Loucy (cell line): ENCODE results near the gene FAM98C.

Source experiments
- EZH2phosphoT487 ChIP-seq: fragments of 200-600 bp; IDR thresholded peaks from 2 replicates; pipeline ENCODE4 v1.6.1; 2018; ENCODE audit warnings: antibody characterized with exemption, mild to moderate bottlenecking, moderate library complexity, borderline replicate concordance
- TF ChIP-seq, protein P1 (sequence below): fragments of 200-600 bp; sonication (generic); conservative IDR thresholded peaks from 2 replicates; pipeline ENCODE4 v1.5.1; 2014; ENCODE audit warnings: mild to moderate bottlenecking, antibody characterized with exemption, low read length

DNA sequence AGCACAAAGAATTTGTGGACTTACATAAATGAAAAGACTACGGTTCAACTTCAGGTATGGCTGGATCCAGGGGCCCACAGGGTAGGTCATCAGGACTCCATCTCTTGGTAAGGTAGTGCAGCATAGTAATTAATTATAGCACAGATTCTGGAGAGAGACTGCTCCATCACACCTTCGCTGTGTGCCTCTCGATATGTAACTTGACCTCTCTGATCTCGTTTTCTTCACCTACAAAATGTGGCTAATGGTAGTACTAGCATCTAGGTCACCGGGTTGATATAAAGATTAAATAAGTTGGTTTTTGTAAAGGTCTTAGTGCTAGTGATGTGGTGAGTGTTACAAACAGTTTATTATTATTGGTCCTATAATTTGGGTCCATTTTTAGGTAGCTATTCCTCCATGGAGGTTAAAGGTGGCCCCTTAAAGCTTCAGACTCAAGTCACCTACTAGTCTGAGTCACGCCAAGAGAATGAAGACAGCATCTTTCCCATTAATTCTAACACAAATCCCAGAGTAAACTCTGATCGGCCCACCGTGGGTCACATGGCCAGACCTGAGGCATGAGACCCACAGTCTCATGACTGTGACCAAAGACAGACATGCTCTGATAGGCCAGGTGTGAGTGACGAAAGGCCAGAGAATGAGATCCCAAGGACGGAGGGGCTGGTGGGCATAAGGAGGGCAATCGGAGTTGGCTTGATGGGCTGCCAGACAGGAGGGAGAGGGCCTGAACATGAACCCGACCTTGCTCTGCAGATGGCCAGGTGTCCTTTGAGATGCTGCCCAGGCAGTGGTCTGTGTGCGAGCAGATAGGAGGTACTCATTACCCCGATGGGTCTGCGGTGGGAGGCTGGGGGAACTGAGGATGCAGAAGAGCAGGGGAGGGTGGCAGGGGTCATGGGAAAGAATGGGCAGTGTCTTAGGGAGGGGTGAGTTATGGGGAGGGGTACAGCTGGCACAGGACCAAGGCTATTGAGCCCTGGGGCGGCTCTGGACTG is 46.9 kb upstream of the FAM98C start:
- TF ChIP-seq, protein P1, sequence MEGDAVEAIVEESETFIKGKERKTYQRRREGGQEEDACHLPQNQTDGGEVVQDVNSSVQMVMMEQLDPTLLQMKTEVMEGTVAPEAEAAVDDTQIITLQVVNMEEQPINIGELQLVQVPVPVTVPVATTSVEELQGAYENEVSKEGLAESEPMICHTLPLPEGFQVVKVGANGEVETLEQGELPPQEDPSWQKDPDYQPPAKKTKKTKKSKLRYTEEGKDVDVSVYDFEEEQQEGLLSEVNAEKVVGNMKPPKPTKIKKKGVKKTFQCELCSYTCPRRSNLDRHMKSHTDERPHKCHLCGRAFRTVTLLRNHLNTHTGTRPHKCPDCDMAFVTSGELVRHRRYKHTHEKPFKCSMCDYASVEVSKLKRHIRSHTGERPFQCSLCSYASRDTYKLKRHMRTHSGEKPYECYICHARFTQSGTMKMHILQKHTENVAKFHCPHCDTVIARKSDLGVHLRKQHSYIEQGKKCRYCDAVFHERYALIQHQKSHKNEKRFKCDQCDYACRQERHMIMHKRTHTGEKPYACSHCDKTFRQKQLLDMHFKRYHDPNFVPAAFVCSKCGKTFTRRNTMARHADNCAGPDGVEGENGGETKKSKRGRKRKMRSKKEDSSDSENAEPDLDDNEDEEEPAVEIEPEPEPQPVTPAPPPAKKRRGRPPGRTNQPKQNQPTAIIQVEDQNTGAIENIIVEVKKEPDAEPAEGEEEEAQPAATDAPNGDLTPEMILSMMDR = no peak
- no peak for TF ChIP-seq EZH2phosphoT487
